ENCODE measurements around the gene HCST.

HCST gene

DNA sequence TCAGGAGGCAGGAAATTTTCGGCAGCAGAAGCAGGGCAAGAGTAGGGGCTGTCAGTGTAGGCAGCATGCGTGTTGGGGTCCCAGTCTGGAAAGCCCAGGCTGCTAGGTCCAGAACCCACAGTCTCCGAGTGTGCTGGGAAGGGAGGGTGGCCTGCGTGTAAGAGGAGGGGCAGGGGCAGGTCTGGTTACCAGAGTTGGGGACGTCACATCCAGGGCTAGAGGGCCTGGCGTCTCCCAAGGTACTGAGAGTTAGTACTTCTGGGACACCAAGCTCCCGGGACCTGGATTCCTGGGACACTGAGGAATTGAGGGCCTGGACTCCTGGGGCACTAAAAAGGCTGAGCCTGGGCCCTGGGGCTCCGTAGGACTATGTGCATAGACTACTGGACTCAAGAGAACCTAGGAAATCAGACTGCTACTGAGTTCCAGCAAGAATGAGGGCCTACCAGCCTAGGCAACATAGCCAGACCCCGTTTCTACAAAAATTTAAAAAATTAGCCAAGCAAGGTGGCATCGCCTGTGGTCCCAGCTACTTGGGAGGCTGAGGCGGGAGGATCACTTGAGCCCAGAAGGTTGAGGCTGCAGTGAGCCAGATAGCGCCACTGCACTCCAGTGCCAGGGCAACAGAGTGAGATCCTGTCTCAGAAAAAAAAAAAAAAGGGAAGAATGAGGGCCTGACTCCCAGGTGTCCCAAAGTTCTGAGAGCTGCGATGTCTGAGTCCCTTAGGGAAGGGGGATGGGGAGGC lies 4.5 kb upstream of the HCST start:
- TF ChIP-seq, protein P1, sequence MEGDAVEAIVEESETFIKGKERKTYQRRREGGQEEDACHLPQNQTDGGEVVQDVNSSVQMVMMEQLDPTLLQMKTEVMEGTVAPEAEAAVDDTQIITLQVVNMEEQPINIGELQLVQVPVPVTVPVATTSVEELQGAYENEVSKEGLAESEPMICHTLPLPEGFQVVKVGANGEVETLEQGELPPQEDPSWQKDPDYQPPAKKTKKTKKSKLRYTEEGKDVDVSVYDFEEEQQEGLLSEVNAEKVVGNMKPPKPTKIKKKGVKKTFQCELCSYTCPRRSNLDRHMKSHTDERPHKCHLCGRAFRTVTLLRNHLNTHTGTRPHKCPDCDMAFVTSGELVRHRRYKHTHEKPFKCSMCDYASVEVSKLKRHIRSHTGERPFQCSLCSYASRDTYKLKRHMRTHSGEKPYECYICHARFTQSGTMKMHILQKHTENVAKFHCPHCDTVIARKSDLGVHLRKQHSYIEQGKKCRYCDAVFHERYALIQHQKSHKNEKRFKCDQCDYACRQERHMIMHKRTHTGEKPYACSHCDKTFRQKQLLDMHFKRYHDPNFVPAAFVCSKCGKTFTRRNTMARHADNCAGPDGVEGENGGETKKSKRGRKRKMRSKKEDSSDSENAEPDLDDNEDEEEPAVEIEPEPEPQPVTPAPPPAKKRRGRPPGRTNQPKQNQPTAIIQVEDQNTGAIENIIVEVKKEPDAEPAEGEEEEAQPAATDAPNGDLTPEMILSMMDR (IDR thresholded peaks at IDR 0.05; ENCODE audit: low read length, missing control alignments) = no peak
- no peak for DNase-seq (ENCODE audit: low read depth)
- H3K4me3 ChIP-seq (replicated peaks; ENCODE audit: low read depth, low read length) = peak overlapping the region; percentile 73

- TF ChIP-seq, protein P1 (IDR thresholded peaks at IDR 0.05; ENCODE audit: low read length, missing control alignments) = no peak
- no peak for DNase-seq (ENCODE audit: low read depth)
- peak overlapping the region; percentile 73 for H3K4me3 ChIP-seq (replicated peaks; ENCODE audit: low read depth, low read length)
These were observed 3.9 kb upstream of the HCST start for GRCh38 chr19:35898499-35898809.

- DNase-seq (ENCODE audit: low read depth) = peak; percentile 80
- peak overlapping the region; percentile 73 for H3K4me3 ChIP-seq (replicated peaks; ENCODE audit: low read depth, low read length)
- TF ChIP-seq, protein P1 (IDR thresholded peaks at IDR 0.05; ENCODE audit: low read length, missing control alignments) = no peak
These were observed 2.6 kb upstream of the HCST start for GRCh38 chr19:35899547-35900214.

GRCh38 chr19:35901055-35901644 lies 1.2 kb upstream of the HCST start:
- peak; percentile 36 for DNase-seq (ENCODE audit: low read depth)

DNA sequence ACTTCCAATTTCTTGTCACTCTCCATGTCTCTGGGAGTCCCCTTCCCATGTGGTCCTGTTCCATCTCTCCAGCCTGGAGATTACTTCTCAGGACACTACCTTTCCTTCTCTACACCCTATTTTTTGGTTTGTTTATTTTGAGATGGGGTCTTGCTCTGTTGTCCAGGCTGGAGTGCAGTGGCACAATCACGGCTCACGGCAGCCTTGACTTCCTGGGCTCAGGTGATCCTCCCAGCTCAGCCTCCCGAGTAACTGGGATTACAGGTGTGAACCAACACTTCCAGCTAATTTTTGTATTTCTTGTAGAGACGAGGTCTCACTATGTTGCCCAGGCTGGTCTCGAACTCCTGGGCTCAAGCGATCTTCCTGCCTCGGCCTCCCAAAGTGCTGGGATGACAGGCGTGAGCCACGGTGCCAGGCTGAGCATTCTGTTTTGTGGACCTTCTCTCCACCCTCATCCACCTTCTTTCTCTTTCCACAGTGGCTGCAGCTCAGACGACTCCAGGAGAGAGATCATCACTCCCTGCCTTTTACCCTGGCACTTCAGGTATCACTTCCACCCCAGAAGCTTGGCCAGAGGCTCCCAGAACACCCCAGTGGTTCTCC lies 644 bp downstream of the HCST start:
- DNase-seq (ENCODE audit: low read depth) = no peak
- peak overlapping the region; percentile 36 for H3K4me3 ChIP-seq (replicated peaks; ENCODE audit: low read depth, low read length)
- TF ChIP-seq, protein P1 (IDR thresholded peaks at IDR 0.05; ENCODE audit: low read length, missing control alignments) = no peak

More at GRCh38 chr19:35901055-35901644, 1.2 kb upstream of the HCST start:
- peak overlapping the region; percentile 73 for H3K4me3 ChIP-seq (replicated peaks; ENCODE audit: low read depth, low read length)
- TF ChIP-seq, protein P1 (IDR thresholded peaks at IDR 0.05; ENCODE audit: low read length, missing control alignments) = no peak

- H3K4me3 ChIP-seq (replicated peaks; ENCODE audit: low read depth, low read length) = peak overlapping the region; percentile 36
- DNase-seq (ENCODE audit: low read depth) = peak; percentile 58
These were observed 1.3 kb downstream of the HCST start for GRCh38 chr19:35903550-35904179.

More at GRCh38 chr19:35903550-35904179, 1.3 kb downstream of the HCST start:
- TF ChIP-seq, protein P1 (IDR thresholded peaks at IDR 0.05; ENCODE audit: low read length, missing control alignments) = no peak

All from fibroblast of pulmonary artery (primary cell).